ENCODE measurements around the gene DSCAML1.

Gene DSCAML1

DNA sequence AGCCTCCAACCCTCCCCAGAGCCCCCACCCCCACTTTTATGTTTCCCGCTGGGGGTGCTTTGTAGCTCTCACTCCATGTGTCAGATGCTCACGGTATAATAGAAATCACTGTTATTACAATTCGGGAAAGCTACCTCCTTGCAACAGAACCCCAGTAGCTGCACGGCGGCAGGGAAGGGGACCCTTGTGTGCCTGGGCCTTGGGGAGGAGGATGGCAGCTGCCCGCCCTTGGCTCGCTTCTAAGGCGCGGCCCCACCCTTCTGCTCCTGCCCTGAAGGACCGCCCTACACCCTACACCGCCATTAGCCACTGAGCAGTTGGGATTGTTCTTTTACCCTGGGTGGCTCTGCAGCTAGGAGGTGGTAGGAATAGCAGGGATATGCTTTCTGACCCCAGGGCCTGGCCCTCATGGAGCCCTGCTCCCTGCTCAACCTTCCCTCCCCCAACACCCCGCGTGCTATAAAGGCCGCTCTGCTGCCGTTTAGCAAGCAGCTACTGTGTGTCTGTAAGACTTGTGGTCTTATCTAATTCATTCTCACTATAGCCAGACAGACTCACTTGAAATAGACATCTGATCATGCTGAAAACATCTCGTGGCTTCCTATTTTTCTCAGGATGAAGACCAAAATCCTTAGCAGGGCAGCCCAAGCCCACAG, 249.7 kb downstream of the DSCAML1 start:
- DNase-seq (ENCODE audit: low read depth), result no peak

DNA sequence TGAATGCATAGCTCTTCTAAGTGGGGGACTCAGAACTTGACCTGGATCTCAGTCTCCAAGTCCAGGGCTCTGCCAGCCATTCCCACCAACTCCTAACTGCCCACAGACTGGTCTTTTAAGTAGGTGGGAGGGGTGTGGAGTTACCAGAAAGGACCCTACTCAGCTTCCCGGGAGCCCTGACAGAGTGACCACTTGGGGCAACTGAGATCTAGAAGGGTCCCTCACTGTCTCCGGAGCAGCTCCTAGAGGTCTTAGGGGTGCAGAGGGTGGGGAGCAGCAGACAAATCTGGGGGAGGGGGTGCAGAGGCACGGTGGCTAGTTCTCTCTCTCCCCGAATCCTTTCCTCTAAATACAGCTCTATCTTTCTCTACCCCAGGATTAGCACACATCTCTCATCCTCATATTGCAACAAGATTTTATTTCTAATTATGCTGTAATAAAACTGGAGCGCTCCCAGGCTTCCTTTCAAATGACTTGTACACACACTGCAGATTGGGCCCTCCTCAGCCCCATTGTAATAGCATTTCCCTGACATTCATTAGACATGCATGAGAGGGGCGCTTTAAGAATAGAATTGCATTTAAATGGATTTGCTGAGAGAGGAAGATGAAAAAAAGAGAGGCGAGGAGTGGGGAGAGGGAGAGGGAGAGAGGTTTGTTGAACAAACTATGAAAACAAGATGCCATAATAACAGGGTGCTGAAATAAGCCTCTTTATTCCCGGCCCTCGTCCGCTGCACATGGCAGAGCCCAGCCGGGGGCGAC, 250.4 kb downstream of the DSCAML1 start:
- no peak for DNase-seq (ENCODE audit: low read depth)

DNA sequence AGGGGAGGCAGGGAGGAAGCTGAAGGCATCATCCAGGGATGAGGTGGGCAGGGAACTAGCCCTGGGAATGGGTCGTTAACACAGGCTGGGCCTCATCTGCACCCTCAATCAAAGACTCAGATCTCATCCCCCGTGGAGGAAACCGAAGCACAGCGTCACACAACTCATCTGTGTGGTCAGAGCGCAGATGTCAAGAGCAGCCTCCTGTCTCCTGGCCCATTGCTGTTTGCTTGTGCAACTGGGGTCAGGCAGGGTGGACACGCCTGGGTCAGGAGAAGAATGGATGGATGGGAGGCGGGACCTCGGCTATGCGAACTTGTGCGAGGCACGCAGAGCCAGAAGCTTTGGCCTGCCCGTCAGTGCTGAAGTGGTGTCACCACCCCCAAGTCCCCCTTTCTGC, 251.3 kb downstream of the DSCAML1 start:
- DNase-seq (ENCODE audit: low read depth), result no peak

DNA sequence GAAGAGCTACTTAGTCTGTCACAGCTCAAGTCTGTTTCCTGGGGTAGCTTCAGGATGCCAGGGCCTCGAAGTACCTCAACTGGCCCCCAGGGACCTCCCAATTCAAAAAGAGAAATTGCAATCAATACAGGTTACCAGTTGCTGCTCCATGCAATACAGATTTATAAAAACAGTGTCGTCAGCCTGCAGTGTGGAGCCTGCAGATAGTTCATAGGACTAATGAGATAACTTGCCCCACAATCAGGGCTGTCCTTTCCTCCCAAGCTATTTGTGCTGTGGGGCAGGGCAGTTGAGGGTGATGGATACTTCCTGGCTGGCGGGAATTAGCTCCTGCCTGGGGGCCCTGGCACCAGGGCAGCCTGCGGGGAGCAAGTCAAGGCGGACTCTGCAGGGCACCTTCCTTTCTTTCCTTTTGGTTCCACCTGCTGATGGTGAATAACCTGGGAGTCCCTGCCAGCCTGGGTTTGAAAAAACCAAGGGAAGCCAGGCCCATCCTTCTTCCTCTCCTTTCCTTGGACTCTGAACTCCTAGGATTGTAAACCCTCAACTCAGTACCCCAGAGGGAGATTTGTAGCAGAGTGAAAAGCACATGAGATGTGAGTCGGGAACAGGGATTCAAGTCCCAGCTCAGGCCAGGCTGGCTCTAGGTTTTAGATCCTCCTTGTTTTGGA, 252.8 kb downstream of the DSCAML1 start:
- no peak for DNase-seq (ENCODE audit: low read depth)

DNA sequence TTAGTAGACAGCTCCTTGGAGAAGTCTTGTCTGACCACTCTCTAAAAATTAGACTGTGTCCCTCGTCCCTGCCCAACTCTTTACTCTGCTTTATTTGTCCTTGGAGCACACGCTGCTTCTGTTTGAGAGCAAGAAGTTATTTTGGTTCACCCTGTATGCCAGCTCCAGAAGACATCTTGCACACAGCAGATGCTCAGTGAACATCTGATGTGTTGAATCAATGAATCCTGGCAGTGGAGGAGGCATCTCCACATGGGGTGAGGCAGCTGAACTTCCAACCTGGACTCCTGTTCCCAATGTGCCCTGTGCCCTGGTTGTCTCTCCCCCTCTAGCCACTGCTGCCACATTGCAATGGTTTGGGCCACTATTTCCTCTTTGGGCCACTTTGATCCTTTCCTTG, 255.8 kb downstream of the DSCAML1 start:
- DNase-seq (ENCODE audit: low read depth), result no peak

DNA sequence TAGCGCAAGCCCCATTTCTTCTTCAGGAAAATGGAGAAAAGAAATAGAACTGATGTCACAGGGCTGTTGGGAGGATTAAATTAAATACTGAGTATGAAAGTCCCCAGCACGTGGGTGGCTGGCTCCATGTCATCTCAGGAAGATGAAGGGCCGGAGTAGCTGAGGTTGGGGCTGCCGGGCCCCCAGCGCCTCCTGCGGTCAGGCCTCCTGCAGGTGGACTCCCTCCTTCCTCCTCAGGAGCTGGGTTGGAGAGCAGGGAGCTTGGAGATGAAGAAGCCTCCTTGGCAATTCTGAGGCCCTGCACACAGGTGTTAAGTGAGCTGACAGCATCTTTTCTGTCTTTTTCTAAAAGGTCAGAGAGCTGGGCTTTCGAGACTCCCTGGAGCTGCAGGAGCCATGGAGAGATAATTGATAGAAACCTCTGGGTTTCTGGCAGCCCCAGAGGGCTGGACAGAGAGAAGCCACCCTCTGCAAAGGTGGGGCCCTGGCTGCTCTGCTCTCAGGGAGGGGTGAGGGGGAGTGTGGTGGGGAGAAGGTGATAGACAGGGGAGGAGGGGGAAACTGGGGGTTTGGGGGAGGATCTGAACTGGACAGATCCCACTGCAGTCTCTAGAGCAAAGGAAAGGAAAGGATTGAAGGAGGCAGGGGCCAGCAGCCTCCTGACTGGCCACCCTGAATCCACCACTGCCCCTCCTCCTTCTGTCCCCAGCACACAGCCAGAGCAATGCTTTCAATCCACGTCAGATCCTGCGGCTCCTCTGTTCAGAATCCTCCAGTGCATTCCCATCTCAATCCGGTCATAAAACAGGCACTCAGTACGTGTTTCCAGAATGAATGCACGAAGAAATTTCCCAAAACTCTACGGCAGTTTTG, 258.5 kb downstream of the DSCAML1 start:
- no peak for DNase-seq (ENCODE audit: low read depth)

DNA sequence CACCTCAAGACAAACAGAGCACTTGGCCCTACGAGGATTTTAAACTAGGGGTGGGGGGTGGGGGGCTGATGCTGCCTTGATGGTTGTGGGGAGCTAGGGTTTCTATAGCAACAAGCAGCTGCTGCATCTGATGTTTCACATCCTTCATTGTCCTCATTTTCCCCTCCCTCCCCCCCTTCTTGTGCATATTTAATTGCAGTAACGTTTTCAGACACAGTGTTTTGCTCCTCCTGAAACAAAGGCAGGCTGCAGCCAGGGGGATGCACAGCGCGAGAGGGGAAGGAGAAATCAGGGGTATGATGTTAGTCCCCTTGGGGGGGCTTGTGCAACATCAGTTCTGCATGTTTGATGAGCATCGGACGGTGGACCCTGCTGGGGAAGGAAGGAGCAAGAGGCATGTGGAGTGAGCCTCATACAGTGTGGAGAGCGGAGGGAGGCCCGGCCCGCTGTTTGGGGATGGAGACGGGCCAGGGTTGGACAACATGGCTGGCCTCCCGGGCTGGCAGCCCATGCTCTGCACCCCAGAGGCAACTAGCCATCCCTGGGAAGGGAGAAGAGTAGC, 261.1 kb downstream of the DSCAML1 start:
- DNase-seq (ENCODE audit: low read depth), result no peak

DNA sequence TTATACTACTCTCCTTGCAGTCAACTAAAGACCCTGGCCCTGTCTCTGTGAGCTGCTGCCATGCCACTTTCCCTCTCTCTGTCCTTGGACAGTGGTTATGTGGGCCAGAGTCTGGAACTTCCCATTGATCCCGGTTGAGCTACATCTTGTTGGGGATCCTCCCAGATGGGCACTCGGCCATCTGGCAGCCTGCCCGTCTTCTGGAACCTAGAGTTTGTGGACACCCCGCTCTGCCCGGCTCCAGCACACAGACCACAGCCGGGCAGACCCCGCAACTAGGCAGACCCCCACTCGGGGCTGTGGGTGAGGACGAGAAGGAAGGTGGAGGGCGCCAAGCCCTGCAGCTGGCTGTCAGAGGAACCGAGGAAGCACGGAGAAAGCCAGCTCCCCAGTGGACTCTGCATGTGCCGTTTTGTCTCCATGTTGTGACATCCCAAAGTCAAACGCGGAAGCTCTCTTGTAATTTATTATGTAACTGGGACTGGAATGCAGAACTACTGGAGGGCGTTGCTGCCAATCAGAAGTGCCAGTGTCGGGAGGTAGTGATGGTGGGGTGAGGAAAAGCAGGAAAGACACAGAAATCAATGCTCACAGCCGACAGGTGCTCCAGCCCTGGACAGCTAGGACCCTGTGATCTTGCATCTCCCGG, 261.7 kb downstream of the DSCAML1 start:
- DNase-seq (ENCODE audit: low read depth), result no peak

DNA sequence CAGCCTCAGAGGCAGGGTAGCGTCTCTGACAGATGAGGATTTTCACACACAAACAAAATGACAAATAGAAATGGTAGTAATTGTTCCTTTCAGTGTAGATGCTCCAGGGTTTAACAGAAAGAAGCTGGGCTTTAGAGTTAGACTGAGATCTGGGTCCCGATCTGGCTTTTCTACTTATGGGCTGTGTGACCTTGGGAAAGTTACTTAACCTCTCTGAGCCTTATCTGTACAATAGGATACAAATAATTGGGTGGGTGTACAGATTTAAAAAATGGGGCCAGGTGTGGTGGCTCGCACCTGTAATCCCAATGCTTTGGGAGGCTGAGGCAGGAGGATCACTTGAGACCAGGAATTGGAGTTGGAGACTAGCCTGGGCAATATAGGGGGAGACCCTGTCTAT, 264.4 kb downstream of the DSCAML1 start:
- DNase-seq (ENCODE audit: low read depth), result no peak

DNA sequence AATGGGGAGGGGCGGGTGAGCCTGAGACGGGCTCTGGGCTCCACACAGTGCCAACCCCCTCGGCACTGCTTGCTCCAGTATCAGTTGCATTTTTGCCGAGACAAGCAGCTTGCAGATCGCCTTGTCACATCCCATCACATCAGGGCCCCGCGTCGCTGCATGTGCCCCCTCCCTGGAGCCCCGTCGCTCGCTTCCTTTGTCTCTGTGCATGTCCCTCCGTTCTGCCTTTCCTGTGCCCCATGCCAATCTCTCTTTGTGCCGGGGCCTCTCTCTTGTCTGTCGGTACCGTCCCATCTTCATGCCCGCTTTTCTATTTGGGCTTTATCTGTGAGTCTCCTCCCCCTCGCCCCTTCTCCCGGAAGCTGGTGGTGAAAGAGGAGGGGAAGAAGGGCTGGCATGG, 267.2 kb downstream of the DSCAML1 start:
- DNase-seq (ENCODE audit: low read depth), result no peak

DNA sequence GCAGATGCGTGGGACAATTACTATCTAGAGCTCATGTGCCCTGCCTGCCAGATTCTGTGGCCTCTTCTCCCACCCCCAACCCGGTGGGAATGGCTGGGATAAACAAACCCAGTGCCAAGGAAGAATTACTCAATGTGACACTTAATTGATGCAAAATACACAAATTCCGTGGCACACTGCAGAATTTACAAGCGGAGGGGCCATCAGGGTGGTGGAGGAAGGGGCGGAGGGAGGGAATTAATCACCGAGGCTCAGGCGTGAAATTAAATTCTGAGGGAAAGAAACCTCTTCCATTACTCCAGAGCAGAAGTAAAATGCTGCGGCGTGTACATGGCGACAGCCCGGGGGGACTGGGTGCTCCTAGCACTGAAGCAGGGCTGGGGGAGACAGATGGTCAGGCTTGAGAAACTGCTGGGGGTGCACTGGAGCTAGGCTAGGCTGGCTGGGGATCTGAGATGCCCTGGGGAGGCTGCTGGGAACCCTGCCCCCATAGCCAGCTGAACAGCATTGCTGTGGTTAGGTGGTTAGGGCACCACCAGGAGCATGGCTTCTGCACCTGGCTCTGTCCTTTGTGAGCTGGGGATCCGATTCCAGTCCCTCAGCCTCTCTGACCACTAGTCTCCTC, 268.8 kb downstream of the DSCAML1 start:
- no peak for DNase-seq (ENCODE audit: low read depth)

DNA sequence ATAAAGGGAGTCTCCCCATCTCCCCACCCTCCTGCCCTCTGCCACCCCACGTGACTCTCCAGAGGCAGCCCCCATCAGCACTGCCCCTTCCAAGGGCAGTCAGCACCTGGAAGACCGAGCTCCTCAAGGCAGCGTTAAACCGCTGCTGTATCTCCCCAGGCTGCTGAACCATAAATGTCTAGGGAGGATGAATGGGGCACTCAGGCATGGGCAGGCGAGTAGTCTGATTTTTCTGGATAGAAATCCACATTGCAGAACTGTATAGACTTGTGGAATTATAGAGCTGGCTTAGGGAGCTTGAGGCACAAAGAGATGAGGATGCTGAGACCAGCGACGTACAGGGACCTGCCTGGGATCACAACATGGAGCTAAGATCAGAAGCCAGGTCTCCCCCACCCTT, 269.7 kb downstream of the DSCAML1 start:
- no peak for DNase-seq (ENCODE audit: low read depth)

DNA sequence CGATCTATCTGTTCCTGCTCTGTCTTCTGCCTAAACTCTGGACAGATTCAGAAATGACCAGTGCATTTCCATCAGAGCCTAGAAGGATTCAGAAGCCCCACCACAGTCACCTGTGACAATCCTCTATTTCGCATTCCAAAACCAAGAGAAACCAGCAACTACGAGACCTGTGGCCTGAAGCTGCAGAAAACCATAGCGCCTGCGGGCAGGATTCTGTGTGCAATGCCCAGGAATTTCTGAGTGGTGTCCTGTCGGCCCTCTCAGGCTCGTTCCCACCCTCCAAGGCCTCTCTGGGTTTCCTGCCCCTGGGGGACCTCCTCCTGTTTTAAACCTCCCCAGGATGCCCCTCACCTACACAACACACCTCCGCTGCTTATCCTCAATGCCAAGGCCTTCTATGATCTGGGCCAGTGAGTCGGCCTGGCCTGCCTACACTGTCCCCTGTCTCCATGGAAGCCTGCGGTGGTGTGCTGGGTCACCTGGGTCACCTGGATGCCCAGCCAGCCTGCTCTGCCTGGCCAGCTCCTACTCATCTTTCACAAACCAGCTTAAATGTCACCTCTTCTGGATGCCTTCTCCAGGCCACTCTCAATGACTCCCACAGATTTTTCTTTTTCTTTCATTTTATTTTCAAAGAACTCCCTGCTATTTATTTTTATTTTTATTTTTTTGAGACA, 271.0 kb downstream of the DSCAML1 start:
- no peak for DNase-seq (ENCODE audit: low read depth)

DNA sequence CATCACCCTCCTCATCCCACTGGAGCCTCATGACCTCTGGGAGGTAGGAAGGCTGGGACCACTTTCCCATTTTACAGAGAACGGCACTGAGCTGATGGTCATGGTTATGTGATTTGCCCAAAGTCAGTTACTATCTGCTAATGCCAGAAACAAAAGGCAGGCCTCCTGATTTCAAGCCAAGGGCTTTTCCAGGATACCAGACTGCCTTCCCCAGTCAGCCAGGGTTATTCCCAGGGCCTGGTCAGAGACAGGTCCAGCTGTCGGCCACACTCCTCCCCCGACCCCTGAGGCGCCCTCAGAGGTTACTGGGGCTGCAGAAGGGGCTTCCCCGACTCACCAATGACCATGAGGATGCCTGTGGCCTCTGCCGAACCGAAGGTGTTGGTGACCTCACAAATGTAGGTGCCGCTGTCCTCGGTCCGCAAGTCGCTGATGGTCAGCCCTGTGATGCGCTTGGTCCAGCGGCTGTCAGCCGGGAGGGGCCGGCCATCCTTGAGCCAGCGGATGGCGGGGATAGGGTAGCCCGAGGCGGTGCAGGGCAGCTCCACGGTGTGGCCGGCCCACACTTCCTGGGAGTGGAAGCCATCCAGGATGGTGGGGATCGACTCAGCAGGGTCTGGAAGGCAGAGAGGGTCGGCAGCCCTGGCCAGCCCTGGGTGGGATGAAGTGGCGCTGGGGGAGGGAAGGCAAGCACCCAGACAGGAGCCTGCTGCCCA, 272.4 kb downstream of the DSCAML1 start:
- no peak for DNase-seq (ENCODE audit: low read depth)

DNA sequence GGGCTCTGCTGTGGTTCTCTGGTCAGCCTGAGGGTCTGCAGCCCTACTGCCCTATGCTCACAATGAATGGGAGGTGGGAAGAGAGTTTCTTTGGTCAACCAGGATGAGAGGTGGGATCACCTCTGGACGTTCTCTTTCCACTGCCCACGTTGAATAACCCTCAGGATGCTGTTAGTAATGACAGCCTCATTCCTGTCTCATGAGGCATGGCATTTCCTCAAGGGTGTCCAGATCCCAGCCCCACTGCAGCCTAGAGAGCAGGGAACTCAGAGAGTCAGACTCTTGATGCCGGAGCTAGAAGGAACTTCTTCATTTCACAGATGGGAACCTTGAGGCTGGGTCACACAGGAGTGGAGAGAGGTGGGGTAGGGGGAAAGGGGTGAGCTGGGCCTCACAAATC, 273.3 kb downstream of the DSCAML1 start:
- DNase-seq (ENCODE audit: low read depth), result no peak

DNA sequence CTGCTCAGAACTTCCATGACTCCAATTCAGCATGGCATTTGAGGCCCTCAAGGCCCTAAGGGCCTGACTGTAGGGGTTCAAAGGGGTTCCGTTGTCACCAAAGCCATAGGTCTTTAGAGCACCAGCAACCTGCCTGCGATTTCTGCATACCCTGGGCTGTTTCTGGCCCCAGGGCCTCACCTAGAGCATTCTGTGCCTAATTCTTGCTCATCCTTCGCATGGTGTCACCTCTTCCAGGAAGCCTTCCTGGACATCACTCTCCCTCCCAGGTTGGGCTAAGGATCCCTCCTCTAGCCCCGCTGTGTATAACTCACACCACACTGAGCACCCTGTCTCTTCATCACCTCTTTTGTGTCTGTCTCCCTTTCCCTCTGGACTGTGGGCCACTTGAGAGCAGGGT, 275.0 kb downstream of the DSCAML1 start:
- no peak for DNase-seq (ENCODE audit: low read depth)

DNA sequence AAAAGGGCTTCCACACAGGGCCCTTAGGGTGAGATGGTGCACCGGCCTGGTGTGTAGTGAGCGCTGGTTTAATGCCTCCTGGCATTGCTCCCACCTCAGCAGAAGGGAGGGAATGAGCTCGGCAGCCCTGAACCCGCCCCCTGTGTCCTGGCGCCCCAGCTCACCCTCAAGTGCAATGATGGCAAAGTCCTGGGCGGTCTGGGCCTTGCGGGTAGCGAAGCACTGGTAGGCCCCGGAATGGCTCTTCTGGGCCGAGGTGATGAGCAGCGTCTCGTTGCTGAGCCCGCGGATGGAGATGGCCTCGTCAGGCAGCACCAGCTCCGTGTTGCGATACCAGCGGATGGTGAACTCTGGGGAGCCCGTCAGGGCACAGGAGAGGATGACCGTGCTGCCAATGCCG, 276.1 kb downstream of the DSCAML1 start:
- no peak for DNase-seq (ENCODE audit: low read depth)

DNA sequence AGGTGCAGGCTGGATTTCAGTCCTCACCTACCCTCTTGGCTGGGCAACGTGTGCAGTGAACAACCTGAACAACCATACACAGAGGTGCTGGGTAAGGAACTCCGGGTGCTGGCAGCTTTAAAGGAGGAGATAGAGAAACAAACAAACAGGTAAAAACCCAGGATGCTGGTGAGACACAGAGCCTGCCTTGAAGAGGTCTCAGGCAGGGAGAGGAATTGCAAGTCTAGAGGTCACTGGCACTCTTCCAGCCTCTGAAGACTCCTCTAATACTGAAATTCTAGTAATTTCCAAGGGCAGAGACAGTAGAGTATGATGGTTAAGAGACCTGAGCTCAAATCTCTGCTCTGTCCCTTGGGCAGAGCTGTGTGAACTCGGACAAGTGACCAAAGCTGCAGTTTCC, 276.8 kb downstream of the DSCAML1 start:
- DNase-seq (ENCODE audit: low read depth), result no peak

DNA sequence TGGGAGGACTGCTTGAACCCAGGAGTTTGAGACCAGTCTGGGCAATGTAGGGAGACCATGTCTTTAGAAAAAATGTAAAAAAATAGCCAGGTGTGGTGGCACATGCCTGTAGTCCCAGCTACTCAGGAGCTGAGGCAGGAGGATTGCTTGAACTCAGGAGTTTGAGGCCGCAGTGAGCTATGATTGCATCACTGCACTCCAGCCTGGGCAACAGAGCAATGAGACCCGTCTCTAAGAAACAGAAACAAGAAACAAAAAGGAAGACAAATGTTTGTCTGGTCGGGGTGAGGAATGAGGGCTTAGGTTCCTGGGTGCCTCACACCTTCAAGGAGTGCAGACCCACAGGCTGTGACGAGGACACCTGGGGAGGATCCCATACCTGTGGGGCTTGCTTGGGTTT, 277.4 kb downstream of the DSCAML1 start:
- DNase-seq (ENCODE audit: low read depth), result no peak

DNA sequence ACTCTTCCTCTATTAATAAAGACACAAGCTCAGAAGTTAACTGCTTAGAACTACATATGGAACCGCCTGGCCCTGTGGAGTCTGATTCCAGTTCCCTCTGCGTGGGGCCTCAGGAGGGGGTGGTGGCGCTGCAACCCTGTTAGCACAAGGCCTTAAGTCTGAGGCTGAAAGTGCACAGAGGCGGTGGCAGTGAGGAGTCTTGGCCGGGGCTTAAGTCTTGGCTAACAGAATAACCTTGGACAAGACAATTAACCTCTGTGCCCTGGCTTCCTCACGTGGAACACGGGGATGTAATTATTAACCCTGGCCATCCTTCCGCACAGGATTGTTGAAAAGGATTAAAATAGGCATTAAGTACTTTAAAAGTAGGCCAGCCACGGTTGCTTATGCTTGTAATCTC, 277.8 kb downstream of the DSCAML1 start:
- no peak for DNase-seq (ENCODE audit: low read depth)

All from activated T-cell treated with anti-CD3 and anti-CD28 coated beads for 1 hour (primary cell).